Superior temporal gyrus (tissue), 1 donor: Measurements from ENCODE around the gene SLC25A19.

ENCODE experiments used
- DNase-seq: peaks from one replicate; pipeline ENCODE4 v3.0.0-alpha.2; 2016; ENCODE audit errors: extremely low spot score

SLC25A19 gene

GRCh38 chr17:75289115-75289831, at the start of gene SLC25A19:
Gene SLC25A19 (minus strand): TSS chr17:75289433. CDS start chr17:75286764, 2,669 bp downstream.
- DNase-seq, result peak; percentile 99

GRCh38 chr17:75338335-75338734, 49.1 kb upstream of the SLC25A19 start:
- DNase-seq, result no peak

- no peak for DNase-seq
Measured at GRCh38 chr17:75335315-75335714, 46.1 kb upstream of the SLC25A19 start.

GRCh38 chr17:75334723-75335122, 45.5 kb upstream of the SLC25A19 start:
- DNase-seq, result no peak

- DNase-seq, result peak; percentile 2
Measured at GRCh38 chr17:75331671-75332070, 42.4 kb upstream of the SLC25A19 start.

GRCh38 chr17:75327757-75328156, 38.5 kb upstream of the SLC25A19 start:
- DNase-seq, result no peak

- DNase-seq, result no peak
Measured at GRCh38 chr17:75326226-75326848, 37.1 kb upstream of the SLC25A19 start.

GRCh38 chr17:75325827-75326225, 36.6 kb upstream of the SLC25A19 start:
- no peak for DNase-seq

GRCh38 chr17:75325348-75325747, 36.1 kb upstream of the SLC25A19 start:
- no peak for DNase-seq

GRCh38 chr17:75321506-75321905, 32.3 kb upstream of the SLC25A19 start:
- DNase-seq, result no peak

GRCh38 chr17:75319904-75320691, 30.9 kb upstream of the SLC25A19 start:
- no peak for DNase-seq

GRCh38 chr17:75318615-75319222, 29.5 kb upstream of the SLC25A19 start:
- DNase-seq, result no peak

GRCh38 chr17:75318211-75318610, 29.0 kb upstream of the SLC25A19 start:
- DNase-seq, result no peak

- no peak for DNase-seq
Measured at GRCh38 chr17:75317671-75318070, 28.4 kb upstream of the SLC25A19 start.

GRCh38 chr17:75316253-75316652, 27.0 kb upstream of the SLC25A19 start:
- DNase-seq, result no peak

- DNase-seq, result no peak
Measured at GRCh38 chr17:75315541-75316243, 26.5 kb upstream of the SLC25A19 start.

GRCh38 chr17:75313941-75314551, 24.8 kb upstream of the SLC25A19 start:
- no peak for DNase-seq

GRCh38 chr17:75308732-75309629, 19.7 kb upstream of the SLC25A19 start:
- DNase-seq, result no peak

GRCh38 chr17:75307957-75308731, 18.9 kb upstream of the SLC25A19 start:
- no peak for DNase-seq
